OCI-LY7 (cell line): ENCODE measurements around the gene DAPK1.

Source experiments
- CTCF ChIP-seq: fragments of 200-600 bp; sonication (generic); conservative IDR thresholded peaks from 2 replicates; pipeline ENCODE4 v1.5.1; 2014; ENCODE audit warnings: mild to moderate bottlenecking, antibody characterized with exemption, low read length, moderate library complexity, mixed read lengths
- EZH2phosphoT487 ChIP-seq: fragments of 200-600 bp; sonication (generic); IDR thresholded peaks from 2 replicates; pipeline ENCODE4 v1.6.1; 2018; ENCODE audit warnings: low read depth, borderline replicate concordance, mild to moderate bottlenecking, mixed run types, antibody characterized with exemption, low read length, moderate library complexity, mixed read lengths

GRCh38 chr9:87578625-87579024 is 81.0 kb downstream of the DAPK1 start:
- TF ChIP-seq CTCF (no peak), EZH2phosphoT487 (no peak)
